DOHH2 (cell line): ENCODE measurements around the gene ATP2A3.

Source experiments
- CTCF ChIP-seq: fragments of 200-600 bp; sonication (generic); IDR thresholded peaks from one replicate; pipeline ENCODE4 v1.5.1; 2014; ENCODE audit warnings: antibody characterized with exemption, mild to moderate bottlenecking, low read depth, low read length; ENCODE audit not compliant: poor library complexity, severe bottlenecking
- EZH2phosphoT487 ChIP-seq: fragments of 200-600 bp; sonication (generic); IDR thresholded peaks from 2 replicates; pipeline ENCODE4 v1.6.1; 2017; ENCODE audit warnings: borderline replicate concordance, mild to moderate bottlenecking, antibody characterized with exemption, low read length, moderate library complexity, mixed read lengths

GRCh38 chr17:3884188-3884587 lies 80.0 kb downstream of the ATP2A3 start:
- TF ChIP-seq CTCF (no peak), EZH2phosphoT487 (no peak)
